HG02840 (cell line): ENCODE data around the gene UVRAG.
A peak's percentile ranks its signal among the peaks of the same experiment; 100 is the strongest.

Source experiments
- ATAC-seq: cut with Tn5 transposase; IDR thresholded peaks from one replicate; pipeline ENCODE4 v1.9.1; 2021; ENCODE audit warnings: mild to moderate bottlenecking, moderate library complexity, moderate number of reproducible peaks; ENCODE audit not compliant: unreplicated experiment, low FRiP score

Gene UVRAG

DNA sequence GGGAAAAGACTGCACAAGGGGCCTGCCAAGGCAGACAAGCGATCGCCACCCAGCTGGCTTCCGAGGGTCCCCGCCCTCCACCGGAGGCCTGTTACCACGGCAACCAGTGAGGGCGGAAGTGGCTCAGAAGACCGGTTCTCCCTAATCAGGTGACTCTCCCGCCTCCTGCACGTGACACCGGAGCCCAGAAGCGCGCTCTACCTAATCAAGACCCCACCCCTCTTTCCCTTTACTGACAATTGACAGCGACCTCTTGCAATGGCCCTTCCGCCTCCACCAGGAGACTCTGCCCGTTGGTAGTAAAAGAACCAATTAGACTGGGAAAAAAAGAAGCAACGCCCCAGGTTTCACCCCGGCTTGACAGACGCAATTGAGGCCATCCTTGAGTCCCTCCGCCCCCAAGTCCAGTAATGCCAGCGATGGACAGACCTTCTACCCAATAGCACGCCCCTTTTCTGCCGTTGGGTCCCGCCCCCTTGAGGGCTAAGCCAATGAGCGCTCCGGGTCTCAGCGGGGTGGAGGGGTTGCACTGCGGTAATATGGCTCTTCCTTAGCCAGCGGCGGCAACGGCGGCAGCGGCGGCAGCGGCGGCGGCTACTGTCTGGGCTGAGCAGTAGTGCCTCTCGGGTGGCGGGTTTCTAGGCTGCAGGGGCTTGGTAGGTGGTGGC is at the start of gene UVRAG:
Gene UVRAG (plus strand): TSS at position 534 of the 668 bp plus-strand sequence. CDS start 198 bp downstream, outside the sequence.
- peak; percentile 85 for ATAC-seq

DNA sequence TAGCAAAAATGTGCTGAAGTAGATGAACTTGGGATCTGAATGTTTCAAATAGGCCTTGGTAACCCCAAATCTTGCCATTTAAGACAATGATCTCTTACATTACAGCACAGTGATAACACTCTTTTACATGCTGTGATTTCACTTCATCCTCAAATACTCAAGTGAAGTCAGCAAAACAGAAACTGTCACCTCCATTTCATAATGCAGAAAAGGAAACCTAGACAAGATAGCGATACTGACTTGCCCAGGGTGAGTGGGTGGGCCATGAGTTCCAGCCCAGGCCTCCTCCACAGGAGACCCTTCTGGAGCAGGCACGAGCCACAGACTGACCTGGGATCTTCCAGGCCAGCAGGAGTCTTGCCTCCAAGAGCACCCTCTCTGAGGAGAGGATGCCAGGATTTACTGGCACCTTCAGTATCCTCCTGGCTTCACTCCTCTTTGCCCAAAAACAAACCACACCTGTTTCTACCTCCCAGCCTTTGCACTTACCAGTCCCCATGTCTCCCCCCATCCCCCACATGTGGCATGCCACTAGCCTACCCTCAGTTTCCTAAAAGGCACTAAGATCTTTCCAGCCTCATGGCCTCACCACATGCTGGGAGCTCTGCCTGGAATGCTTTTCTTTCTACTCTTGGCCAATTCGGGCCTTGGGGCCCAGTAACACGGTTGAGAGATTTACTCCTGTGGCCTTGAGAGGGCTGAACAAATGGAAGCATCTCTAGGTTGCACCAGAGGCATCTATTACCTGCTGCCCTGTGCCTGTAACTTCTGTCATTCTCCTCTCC is 48.4 kb upstream of the UVRAG start:
- no peak for ATAC-seq

DNA sequence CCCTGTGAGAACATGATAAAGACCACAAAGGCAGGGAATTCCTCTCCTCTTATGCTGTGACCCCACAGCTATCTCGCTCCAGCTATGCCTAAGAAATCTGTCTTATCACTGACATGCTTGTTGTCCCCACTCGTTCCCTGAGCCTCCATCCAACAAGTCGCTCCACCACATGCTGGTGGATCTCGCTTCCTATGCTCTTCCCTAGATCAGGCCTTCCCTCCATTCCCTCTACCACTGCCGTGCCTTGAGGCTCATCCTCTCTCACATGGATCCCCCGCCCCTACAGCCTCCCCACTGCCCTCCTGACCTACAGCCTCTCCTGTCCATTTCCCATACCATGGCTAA is 47.8 kb upstream of the UVRAG start:
- ATAC-seq: no peak

DNA sequence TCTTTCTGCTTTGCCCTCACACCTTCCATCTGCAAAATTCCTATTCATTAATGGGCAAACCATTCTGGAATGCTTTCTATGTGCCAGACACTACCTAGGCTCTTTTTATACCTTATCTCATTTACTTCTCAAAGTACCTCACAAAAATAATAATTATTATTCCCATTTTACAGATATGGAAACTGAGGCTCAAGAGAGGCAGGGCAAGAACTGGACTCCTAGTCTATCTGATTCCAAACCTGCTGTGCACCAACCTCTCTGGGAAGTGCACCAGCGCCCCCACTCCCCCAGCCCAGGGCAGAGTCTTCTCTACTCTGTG is 47.3 kb upstream of the UVRAG start:
- no peak for ATAC-seq

DNA sequence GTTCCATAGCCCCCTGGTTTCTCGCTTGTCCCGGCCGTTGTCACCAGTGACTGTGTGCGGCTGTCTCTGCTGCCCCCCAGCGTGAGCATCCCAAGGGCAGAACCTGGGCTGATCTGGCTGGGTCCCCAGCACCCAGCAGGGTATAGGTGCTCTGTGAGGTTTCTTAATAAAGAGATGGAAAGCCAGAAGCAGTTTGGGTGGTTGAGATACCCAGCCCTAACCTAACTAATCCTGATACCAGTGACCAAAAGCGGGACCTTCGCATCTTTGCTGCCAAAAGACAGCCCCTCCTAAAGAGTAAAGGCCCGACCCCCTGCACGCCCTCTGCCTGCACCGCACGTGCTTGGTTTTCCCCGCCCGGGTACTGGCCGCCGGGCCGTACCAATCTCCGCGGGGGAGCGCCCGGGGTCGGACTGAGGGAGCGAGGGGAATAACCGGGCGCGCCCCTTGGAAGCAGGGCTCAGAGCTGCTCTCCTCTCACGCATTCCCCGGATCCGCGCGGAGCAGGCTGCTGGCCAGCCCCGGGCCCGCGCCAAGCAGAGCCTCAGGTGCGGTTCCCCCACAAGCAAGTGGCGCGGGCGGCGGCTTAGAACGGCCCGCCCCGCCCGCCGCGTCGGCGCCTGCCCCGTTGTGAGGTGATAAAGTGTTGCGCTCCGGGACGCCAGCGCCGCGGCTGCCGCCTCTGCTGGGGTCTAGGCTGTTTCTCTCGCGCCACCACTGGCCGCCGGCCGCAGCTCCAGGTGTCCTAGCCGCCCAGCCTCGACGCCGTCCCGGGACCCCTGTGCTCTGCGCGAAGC is 46.7 kb upstream of the UVRAG start, which contains the start of gene DGAT2:
Gene DGAT2 (plus strand): TSS at position 667 of the 797 bp plus-strand sequence. CDS start 214 bp downstream, outside the sequence.
- ATAC-seq: peak; percentile 65

DNA sequence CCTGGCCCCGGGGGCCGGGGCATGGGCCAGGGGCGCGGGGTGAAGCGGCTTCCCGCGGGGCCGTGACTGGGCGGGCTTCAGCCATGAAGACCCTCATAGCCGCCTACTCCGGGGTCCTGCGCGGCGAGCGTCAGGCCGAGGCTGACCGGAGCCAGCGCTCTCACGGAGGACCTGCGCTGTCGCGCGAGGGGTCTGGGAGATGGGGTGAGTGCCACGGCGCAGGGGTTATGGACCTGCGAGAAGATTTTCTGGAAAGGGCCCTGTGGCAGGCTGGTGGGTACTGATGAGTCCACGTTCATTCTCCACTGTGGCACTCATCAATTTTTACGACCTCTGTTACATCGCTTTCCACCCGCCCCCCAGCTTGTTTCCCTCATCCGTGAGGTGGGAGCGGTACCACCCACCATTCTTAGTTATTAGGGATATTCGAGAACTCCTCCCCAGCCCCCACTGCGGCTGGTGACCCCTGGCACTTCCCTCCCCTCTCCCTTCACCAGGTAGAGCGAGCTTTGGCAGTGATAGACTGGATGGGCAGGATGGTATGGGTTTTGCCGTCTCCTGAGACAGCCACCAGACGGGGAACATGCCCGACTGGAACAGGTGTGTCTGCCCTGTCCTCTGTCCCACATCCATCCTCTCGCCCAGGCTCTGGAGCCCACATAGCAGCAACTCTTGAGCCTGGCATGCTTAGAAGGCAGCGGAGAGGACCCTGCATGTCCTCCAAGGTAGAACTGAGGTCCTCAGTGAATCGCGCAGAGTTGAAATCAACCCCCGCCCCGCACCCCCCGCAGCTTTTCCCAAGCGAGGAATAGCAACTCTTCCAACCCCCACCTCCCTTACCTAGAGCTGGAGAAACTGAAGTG is 45.9 kb upstream of the UVRAG start:
- no peak for ATAC-seq

DNA sequence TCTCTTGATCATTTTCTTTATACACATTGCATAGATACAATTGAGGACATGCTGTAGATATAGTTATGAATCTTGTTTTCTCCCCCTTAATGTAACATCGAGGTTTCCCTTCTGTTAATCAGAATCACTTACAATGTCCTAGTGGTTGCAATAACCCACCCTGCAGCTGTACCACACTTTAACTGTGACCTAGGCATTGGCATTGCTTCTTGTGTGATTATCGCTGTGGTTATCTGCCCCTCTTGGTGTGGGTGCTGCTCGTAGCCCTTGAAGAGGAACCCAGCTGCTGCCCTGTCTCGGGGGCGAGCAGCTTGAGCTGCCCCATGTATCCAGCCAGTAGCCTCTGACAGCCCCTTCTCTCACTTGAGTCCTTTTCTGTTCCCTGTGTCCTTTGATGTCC is 44.9 kb upstream of the UVRAG start:
- no peak for ATAC-seq

DNA sequence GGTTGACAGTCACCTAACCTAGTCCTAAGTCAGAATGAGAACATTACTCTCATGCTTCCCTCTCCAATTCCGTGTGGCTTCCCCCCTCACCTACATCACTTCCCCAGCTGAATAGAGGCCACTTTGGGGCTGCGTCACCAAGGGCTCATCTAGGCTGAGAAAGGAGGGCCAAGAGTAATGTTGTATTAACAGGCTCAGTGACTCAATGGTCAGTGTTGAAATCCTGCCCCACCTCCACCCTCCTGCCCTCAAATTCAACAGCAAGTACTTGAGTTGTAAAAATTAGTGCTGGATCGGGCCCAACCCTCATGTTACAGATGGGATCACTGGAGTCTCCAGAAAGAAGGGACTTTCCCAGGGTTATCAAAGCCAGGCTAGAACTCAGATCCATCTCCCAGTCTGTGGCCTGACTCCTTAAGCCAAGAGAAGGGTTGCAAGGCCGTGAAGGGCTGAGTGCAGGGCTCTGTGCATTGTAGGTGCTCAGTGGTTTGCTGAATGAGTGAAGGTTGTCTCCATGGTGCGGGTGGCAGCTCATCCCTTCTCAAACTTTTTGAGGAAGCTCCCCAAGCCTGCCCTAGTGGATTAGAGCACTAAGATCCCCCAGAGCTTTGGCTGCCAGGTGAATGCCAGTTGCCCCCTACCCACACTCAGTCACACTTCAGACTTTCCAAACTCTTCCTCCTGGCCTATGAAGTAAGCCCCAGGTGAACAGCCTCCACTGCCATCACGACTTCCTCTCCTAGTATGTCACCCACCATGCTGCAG is 43.2 kb upstream of the UVRAG start:
- ATAC-seq: no peak

DNA sequence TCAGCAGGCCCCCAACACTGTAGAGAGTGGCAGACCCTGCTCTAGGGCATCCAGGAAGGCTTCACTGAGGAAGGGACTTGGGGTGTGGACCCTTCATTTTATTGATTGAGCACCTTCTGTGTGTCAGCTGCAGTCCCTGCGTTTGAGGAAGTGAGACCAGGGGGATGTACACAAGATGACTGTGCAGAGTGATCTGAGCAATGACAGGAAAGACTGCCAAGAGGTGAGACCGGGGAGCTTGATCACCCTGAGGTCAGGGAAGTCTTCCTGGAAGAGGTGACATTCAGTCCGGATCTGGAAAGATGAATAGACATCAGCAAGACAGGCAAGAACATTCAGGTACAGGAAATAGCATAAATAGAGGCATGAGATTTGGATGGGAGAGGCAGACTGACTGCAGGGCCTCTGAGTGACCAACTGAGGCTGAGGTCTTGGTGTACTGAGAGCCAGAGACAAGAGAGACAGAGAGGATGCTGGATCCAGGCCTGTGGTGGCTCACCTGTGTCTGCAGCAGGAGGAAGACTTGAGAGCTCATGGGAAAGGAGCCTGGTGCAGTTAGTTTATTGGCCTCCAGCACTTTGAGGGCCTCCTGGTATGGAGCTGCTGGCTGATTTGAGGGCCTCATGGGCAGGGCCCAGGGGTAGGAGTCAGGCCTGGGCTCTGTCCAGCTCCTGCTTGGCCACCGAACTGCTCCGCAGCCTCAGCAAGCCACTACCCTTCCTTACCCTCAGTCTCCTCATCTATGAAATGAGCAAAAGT is 41.2 kb upstream of the UVRAG start:
- peak; percentile 79 for ATAC-seq

DNA sequence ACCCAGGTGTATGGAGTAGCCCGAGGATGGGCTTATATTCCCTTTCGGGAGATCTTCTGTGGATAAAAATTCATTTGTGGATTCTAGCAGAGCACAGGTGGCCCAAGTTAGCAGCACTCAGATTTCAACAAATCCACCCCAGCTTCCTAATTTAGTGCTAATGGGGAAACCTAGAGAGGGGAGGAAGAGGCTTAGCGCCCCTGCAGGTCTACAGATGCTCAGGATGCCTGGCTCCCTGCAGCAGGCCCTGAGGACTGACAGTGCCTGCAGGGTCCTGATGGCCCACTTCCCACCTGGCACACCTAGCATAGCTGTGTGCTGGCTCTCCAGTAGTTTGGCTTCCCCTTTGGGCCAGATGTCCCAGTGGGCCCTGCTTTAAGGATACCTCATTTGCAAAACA is 40.0 kb upstream of the UVRAG start:
- no peak for ATAC-seq

DNA sequence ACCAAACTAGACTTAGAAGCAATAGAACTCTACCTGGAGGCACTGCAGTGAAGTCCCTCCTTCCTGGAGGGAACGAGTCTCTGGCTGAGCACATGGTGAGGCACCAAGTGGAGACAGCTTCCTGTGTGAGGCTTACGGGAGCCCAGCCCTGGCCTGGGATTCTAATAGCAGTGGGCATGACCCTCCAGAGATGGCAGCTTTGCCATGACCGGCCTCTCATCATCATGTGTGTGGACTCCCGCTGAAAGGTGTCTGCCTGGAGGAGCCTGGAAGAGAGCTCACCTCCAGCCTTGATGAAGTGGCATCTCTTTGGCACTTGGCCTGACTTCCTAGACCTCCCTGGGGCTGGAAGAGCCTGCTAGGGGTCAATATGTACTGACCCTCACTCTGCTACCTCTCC is 38.5 kb upstream of the UVRAG start:
- ATAC-seq: no peak

DNA sequence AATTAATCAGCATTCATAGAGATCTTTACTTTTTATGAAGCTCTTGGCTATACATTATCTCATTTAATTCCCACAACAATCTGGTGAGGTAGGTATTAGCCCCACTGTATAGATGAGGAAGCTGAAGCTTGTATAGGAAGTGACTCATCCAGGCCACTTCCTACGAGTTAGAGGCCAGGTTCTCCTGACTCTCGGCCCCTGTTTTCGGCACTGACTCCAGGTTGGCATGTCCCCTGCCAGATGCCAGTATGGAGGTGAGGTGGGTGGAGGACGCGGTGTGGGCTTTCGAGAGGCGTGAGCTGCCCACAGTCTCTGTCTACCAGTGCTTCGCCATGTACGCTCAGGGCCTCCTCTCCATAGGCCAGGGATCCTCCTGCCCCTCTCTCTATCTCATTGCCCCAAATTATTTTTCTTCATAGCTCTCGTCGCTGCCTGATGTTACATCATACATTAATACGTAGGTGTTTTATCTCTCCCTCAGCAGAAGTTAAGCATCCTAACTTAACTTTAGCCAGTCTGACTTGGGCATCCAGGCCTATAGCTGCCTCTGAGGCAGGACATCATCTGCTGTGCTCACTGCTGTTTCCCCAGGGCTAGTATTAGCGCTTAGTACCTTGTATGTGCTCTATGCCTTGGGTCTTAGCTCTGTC is 37.4 kb upstream of the UVRAG start:
- no peak for ATAC-seq

DNA sequence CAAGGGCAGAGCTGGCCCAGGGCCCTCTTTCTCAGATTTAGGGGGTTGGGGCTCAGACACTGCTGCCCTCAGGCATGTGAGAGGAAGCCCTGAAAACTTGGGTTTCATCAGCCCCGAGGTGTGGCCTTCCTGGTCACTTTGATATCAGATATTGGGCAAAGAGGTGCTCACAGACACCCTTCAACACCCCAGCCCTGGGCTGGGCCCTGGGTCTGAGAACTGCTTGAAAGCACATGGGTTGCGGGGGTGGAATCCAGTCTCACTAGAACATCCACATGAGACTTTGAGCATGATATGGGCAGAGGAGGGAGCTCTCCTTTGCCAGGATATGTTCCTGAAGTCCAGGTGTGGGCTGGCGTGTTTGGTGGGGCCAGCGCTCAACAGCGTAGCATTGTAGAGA is 36.0 kb upstream of the UVRAG start:
- ATAC-seq: no peak

DNA sequence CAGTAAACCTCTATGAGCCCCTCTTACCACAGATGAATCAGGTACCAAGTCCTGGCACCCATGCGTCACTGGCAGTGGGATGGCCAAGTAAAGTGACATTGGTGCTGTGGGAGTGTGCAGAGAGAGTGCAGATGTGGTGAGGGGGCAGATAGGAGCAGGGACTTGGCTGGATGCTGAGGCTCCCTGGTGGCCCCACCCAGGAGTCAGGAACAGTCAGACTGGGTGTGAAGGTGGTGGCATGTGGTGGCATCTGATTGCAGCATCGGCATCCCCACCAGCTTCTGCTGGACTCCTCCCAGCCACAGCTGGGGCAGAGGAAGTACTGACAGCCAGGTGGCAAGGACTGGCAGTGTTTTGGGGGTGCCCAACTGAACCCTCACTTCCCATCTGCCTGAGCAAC is 35.0 kb upstream of the UVRAG start:
- no peak for ATAC-seq

DNA sequence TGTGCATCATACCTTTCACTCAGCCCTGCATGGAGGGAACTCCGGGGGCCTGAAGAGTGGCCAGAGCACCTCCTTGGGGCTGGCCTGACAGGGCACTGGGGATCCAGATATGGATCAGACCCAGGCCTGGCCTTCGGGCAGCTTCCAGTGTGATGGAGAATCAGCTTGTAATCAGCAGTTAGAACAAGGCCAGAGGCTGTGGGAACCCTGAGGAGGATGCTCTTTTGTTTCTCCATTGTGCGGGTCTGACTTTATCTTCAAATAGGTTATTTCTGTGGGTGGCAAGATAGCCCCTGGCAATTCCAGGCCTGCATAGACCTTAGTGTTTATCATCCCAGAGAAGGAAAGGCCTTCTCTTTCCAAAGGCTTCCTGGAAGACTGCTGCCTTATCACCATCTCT is 34.1 kb upstream of the UVRAG start:
- ATAC-seq: no peak

DNA sequence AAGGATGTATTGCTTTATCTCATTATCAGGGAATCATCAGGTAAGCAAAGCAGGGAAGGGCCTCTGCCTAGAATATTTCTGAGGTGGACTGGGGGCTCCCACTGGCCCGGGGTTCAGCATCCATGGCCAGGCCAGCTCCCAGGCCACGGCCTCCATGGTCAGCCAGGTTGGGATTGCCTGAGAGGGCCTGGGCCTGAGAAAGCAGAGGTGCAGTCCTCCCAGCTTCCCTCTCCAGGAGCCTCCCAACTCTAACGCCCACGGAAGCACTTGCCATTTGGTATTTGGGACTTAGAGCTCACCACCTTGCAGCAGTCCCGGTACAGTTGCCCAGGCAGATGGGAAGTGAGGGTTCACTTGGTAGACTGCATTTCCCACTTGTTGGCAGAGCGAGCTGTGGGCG is 33.7 kb upstream of the UVRAG start:
- no peak for ATAC-seq

DNA sequence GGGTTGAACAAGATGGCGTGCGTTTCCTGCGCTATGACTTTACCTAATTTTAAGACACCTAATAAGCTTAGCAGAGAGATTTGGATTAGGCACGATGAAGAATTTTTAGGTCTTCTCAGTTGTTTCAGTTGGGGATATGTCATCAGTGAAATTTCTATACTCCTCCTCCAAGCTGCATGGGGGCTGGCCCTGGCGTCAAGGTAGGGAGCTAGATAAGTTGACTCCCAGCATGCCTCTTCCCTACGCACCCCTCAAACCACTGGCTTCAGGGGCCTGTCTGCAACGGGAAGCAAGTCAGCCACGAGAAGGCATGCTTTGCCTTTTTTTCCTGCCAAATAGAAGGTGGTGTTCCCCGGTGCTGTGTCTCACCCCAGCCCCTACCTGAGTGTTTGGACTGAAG is 33.2 kb upstream of the UVRAG start:
- no peak for ATAC-seq

DNA sequence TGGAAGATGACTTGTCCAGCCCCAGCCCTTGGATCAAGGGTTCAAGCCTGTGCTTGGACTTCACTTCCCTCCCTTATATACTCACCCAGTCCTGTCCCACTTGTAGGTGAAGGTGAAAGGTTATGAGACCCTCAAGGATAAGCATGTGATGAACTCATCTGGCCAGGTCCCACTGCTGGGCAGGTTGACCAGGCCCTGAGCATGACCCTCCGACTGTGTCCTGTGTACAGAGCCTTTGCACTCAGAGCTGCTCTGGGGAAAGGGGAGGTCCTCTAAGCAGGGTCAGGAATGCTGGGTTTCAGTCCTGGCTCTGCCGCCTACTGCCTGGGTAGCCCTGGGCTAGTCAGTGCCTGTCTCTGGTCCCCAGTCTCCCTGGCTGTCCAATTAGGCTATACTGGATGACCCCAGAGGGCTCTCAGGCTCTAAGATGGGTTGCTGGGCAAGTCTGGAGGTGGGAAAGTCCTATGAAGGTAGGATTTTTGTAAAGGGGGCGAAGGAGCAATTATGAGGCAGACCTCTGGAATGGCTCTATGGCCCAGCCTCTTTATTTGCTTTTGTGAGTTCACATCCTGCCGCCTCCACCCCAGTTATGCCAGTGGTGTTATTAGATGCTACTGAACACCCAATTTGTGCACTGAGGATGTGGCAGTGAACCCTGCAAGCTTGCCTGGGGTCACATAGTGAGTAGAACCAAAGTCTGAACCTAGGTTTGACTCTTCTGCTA is 32.3 kb upstream of the UVRAG start:
- ATAC-seq: no peak
